ENCODE data around the gene CCM2. TPM values are rescaled to one million over a fixed set of nuclear protein-coding genes. Genes with fewer than 3 reads are reported as not detected.

CCM2 gene
- polyA plus RNA-seq, 1 donor from 2014 or later: 25.8 TPM

- Histone ChIP-seq H2AFZ (ENCODE audit: low read depth, low read length) (no peak overlapping the region), H3K4me2 (ENCODE audit: low read length) (no peak overlapping the region), H4K20me1 (ENCODE audit: insufficient read depth) (no peaks in the 10 kb centered on the region), H3K27ac (ENCODE audit: low read length) (no peak overlapping the region), H3K9ac (ENCODE audit: low read length) (no peak overlapping the region), H3F3A (ENCODE audit: insufficient read depth, low read length, poor library complexity, severe bottlenecking) (no peaks in the 10 kb centered on the region), H3K9me2 (ENCODE audit: insufficient read depth, low read length) (no peaks in the 10 kb centered on the region), H3K9me3 (ENCODE audit: low read length) (no peaks in the 10 kb centered on the region), H3K79me2 (replicated peaks; ENCODE audit: insufficient read depth, low read length) (no peaks in the 10 kb centered on the region), H3K27me3 (ENCODE audit: insufficient read depth, low read depth, low read length) (peaks cover 22% of the 10 kb centered on the region), H3K4me3 (ENCODE audit: low read length) (no peak overlapping the region), H3K36me3 (ENCODE audit: insufficient read depth, low read length) (no peaks in the 10 kb centered on the region)
- TF ChIP-seq MXI1 (conservative IDR thresholded peaks at IDR 0.05; ENCODE audit: poor library complexity, severe bottlenecking) (no peak), POLR2AphosphoS5 (IDR thresholded peaks at IDR 0.05) (no peak), EP300 (conservative IDR thresholded peaks at IDR 0.05; ENCODE audit: poor library complexity, severe bottlenecking) (no peak), EZH2 (IDR thresholded peaks at IDR 0.05; ENCODE audit: borderline replicate concordance, insufficient read depth, low read length, poor library complexity, severe bottlenecking) (no peak), TAF1 (IDR thresholded peaks at IDR 0.05; ENCODE audit: low read depth) (no peak), RAD21 (conservative IDR thresholded peaks at IDR 0.05) (no peak), REST (IDR thresholded peaks at IDR 0.05; ENCODE audit: borderline replicate concordance) (no peak), SMC3 (conservative IDR thresholded peaks at IDR 0.05; ENCODE audit: poor library complexity) (no peak), CTCF (IDR thresholded peaks at IDR 0.05; ENCODE audit: poor library complexity, severe bottlenecking) (no peak)
These were observed 39.9 kb upstream of the CCM2 start for GRCh38 chr7:44960011-44960580.

- H3K36me3 ChIP-seq (ENCODE audit: insufficient read depth, low read length): no peaks in the 10 kb centered on the region
- H3K79me2 ChIP-seq (replicated peaks; ENCODE audit: insufficient read depth, low read length): no peaks in the 10 kb centered on the region
- H4K20me1 ChIP-seq (ENCODE audit: insufficient read depth): no peaks in the 10 kb centered on the region
- H3K9me2 ChIP-seq (ENCODE audit: insufficient read depth, low read length): no peaks in the 10 kb centered on the region
- no peak overlapping the region for H3K9ac ChIP-seq (ENCODE audit: low read length)
- H3F3A ChIP-seq (ENCODE audit: insufficient read depth, low read length, poor library complexity, severe bottlenecking): no peaks in the 10 kb centered on the region
- TF ChIP-seq CTCF (IDR thresholded peaks at IDR 0.05; ENCODE audit: poor library complexity, severe bottlenecking): no peak
- no peak for TF ChIP-seq EP300 (conservative IDR thresholded peaks at IDR 0.05; ENCODE audit: poor library complexity, severe bottlenecking)
- H3K27ac ChIP-seq (ENCODE audit: low read length): no peak overlapping the region
- peaks cover 22% of the 10 kb centered on the region for H3K27me3 ChIP-seq (ENCODE audit: insufficient read depth, low read depth, low read length)
- no peak overlapping the region for H3K4me2 ChIP-seq (ENCODE audit: low read length)
- no peaks in the 10 kb centered on the region for H3K9me3 ChIP-seq (ENCODE audit: low read length)
- H2AFZ ChIP-seq (ENCODE audit: low read depth, low read length): no peak overlapping the region
- no peak overlapping the region for H3K4me3 ChIP-seq (ENCODE audit: low read length)
These were observed 38.0 kb upstream of the CCM2 start for GRCh38 chr7:44961844-44962482.
